Measurements from ENCODE around the gene NHSL1. TPM values are rescaled to one million over a fixed set of nuclear protein-coding genes. Genes with fewer than 3 reads are reported as not detected.

The NHSL1 gene
- total RNA-seq, 1 donor from 2014 or later: 1.2 TPM

- intact Hi-C loops (cut with micrococcal nuclease): no loop called here
Measured at GRCh38 chr6:138468320-138469015, 30.8 kb downstream of the NHSL1 start.

DNA sequence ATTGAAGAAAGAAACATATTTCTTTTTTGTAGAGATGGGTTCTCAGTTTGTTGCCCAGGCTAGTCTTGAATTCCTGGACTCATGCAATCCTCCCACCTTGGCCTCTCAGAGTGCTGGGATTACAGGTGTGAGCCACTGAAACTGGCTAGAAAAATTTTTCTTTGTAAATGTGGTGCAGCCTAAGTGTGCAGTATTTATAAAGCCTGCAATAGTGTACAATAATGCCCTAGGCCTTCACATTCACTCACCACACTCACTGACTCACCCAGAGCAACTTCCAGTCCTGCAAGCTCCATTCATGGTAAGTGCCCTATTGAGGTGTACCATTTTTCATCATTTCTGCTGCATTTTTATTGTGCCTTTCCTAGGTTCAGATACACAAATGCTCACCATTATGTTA is 31.4 kb downstream of the NHSL1 start:
- intact Hi-C loops (cut with micrococcal nuclease): no loop called here

DNA sequence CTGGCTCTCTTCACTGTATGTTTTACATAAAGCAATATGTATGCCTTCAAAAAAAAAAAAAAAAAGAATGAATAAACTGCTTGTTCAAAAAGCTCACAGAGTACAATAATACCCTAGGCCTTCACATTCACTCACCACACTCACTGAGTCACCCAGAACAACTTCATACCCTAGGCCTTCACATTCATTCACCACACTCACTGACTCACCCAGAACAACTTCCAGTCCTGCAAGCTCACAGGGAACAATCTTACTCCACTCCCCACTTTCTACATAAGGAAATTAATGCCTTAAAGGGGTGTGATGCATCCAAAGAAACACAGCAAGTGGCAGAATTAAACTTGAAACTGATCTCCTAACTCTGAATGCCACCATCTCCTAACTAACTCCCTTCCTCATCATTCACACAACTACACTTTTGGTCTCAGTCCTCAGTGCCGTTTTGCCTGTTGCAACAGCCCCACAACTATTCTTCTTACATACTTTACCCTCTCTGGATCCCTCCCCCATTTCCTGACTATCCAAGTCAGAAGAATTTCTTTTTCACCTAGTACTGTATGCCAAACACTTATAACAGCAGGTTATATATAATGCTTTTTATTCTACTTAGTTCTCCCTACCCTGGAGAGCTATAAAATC is 34.2 kb downstream of the NHSL1 start:
- intact Hi-C loops (cut with micrococcal nuclease): no loop called here

DNA sequence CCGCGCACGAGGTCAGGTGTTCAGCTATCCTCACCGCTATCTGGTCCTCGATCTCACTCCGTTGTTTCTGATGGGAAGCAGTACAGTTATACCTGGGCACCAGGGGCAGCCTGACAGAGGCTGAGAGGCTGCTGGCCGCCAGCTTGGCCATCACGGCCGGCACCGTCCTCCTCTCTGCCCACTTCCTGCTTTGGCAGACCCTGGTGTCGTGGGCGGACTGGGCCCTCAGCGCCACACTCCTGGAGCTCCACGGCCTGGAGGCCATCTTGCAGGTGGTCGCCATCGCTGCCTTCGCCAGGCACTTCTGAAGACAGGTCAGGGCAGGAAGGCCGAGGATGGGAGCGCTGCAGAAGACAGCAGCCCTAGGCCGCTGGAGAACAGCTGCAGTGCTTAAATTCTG is 35.2 kb downstream of the NHSL1 start:
- intact Hi-C loops (cut with micrococcal nuclease): no loop called here

DNA sequence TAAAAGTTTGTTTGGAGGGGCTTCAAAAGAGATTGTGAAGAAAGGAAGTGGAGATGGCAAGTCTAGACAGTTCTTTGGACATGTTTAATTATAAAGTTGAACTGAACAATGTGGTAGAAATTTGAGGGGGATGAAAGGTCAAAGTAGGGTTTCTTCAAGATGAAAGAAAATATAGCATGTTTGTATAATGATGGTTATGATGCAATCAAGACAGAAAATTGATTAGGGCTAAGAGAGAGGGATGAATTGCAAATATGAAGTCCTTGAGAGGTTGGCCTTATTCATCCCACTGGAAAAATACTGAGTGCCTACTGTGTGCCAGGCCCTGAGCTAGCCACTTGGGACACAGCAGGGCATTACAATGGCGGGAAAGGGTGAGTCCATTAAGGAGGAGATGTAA is 37.6 kb downstream of the NHSL1 start:
- intact Hi-C loops (cut with micrococcal nuclease): no loop called here

GRCh38 chr6:138456401-138456790 is 42.9 kb downstream of the NHSL1 start:
- intact Hi-C loops (cut with micrococcal nuclease): loop anchor here (5.0 kb wide), 1 partner anchor 656 kb away; no protein-coding TSS in a partner anchor

GRCh38 chr6:138455746-138456400 is 43.4 kb downstream of the NHSL1 start:
- intact Hi-C loops (cut with micrococcal nuclease): loop anchor here (1.0 to 5.0 kb wide), 4 partner anchors 27 to 656 kb away; partner anchors contain the start of genes CCDC28A and HEBP2

GRCh38 chr6:138454981-138455706 is 44.1 kb downstream of the NHSL1 start:
- intact Hi-C loops (cut with micrococcal nuclease): loop anchor here (1.0 to 5.0 kb wide), 4 partner anchors 26 to 657 kb away; partner anchors contain the start of genes CCDC28A and HEBP2

GRCh38 chr6:138451043-138451442 is 48.3 kb downstream of the NHSL1 start:
- intact Hi-C loops (cut with micrococcal nuclease): no loop called here

DNA sequence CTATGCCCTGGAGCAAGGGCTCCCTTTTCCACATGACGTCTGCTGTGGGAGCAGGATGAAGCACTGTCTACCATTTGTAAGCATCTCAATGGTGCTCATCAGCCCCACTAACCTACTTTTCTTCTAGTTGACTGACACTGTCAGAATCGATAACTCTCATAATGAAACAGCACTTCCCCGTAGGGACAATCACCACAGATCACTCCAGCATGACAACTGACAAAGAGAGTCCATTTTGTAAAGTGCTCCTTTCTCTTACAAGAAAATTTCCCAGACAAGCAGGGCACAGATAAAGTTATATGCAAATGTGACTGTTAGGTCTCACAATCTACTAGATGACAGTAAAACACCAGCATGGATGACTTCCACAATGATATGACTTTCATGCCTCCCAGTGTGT is 48.8 kb downstream of the NHSL1 start:
- intact Hi-C loops (cut with micrococcal nuclease): no loop called here

GRCh38 chr6:138446821-138447220 is 52.5 kb downstream of the NHSL1 start:
- intact Hi-C loops (cut with micrococcal nuclease): no loop called here

- intact Hi-C loops (cut with micrococcal nuclease): no loop called here
Measured at GRCh38 chr6:138443979-138444378, 55.3 kb downstream of the NHSL1 start.

GRCh38 chr6:138442663-138443062 is 56.6 kb downstream of the NHSL1 start:
- intact Hi-C loops (cut with micrococcal nuclease): no loop called here

- intact Hi-C loops (cut with micrococcal nuclease): no loop called here
Measured at GRCh38 chr6:138441965-138442364, 57.3 kb downstream of the NHSL1 start.

GRCh38 chr6:138440758-138441357 is 58.4 kb downstream of the NHSL1 start:
- intact Hi-C loops (cut with micrococcal nuclease): no loop called here

GRCh38 chr6:138440296-138440695 is 59.0 kb downstream of the NHSL1 start:
- intact Hi-C loops (cut with micrococcal nuclease): no loop called here

DNA sequence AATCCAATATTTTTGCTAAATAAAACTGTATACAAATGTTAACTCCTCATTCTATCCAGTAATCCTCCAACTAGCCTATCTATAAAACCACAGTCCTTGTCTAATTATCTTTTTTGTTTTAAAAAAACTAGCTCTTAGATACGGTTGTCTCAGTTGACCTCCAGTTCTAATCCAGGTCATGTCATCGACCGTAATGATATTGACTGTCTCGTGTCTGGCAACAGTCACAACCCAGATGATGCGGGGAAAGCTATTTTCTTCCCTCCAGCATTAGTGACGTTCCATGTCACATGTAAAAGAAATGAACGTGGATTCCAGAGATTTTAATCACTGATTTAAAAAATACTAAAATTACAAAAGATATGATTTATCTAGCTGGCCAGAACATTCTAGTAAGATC is 59.7 kb downstream of the NHSL1 start:
- intact Hi-C loops (cut with micrococcal nuclease): no loop called here

DNA sequence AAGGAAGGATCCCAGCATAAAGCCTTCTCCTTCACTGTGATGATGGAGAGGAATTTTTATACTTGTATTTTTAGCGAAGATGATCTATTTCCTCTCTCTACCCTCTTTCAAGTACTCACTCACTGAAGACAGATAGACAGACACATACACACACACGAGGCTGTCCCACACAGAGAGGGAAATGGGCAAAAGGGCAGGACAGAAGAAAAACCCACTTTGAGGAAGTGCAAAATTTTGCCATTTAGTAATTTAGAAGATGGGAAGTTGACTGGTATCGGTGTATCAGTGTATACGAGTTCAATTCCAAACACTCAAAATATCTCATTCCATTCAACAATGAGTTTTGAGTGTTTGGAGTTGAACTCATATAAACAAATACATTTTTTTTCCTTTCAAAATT is 64.4 kb downstream of the NHSL1 start:
- intact Hi-C loops (cut with micrococcal nuclease): no loop called here

DNA sequence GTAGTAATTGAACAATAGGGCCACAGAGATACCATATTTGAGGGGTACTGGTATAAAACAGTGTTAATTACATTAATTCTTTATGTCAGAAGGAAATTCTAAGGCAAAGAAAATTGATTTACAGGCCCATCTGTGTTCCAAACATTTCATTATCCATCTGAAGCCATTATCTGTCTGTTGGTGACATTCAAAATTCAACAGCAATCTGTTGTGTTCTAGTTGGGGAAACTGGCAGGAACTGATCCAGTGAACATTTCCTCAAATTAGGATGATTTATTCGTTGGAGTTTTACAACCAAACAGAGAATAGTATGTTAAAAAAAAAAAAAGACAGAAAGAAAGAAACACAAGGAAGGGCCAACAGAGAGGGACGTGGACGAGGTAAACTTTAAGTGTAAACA is 65.2 kb downstream of the NHSL1 start:
- intact Hi-C loops (cut with micrococcal nuclease): no loop called here

GRCh38 chr6:138432063-138432356 is 67.3 kb downstream of the NHSL1 start:
- intact Hi-C loops (cut with micrococcal nuclease): no loop called here

GRCh38 chr6:138431256-138432062 is 67.8 kb downstream of the NHSL1 start:
- intact Hi-C loops (cut with micrococcal nuclease): no loop called here

Data from T-helper 1 cell treated with Interleukin-12 subunit alpha and Interleukin-12 subunit beta and Interleukin-4 antibody, amounts not matched to agents 30 ng/mL and 1 ng/mL, for 36 hours (primary cell).